ENCODE measurements around the gene CPA5. TPM values are rescaled to one million over a fixed set of nuclear protein-coding genes. Genes with fewer than 3 reads are reported as not detected.

The CPA5 gene
- total RNA-seq, 4 donors from 2014 or later, result not detected

DNA sequence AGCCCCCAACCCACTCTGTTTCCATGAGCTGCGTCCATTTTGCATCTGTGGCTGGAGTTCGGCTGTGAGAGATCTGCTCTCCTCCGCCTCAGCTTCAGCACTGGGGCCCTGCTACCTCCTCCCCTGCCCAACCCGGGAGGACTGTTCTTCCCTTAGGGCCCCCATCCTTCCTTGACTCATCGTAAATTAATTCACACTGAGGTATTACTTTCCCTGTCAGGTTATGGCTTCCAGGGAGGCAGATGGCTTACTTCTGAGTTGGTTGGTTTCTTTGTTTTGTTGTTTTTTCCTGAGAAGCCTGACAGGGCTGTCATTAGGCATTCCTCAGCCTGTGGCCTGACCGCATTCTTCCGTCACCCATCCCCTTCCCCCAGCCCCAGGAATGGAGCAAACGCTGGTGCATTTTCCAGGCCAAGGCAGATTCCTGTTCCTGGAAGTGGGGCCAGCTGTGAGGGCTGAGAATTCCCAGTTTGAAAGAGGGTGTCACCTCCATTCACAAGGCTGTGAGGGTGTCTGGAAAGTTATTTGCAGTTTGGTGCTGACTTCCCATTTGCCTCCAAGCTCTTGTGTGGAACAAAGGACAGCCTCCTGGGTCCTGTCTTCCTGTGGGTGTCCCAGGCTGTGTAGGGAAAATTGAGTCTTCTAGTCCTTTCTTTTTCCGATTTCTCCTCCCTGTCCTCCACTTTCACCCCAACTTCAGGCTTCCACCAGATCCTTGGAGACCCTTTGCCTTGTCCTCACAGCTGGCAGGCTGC, 11.7 kb downstream of the CPA5 start:
- Histone ChIP-seq H3K27ac (peak overlapping the region; percentile 54 to 87 (median 68)), H3K4me3 (no peak overlapping the region), H3K27me3 (no peaks in the 10 kb centered on the region), H3K4me1 (peaks cover 0 to 45% (median 20%) of the 10 kb centered on the region in 4 donors), H3K36me3 (no peaks in the 10 kb centered on the region), H3K9me3 (peaks cover 0 to 18% (median 0%) of the 10 kb centered on the region in 4 donors)
- whole genome bisulfite sequencing, 2 donors, result 42 to 45% methylated on average over 9 of the region's 9 CpGs
- peak in 1 of 2 donors; percentile 53 for DNase-seq (ENCODE audit: low spot score in 2 of 2)
- TF ChIP-seq EP300 (IDR thresholded peaks at IDR 0.05) (peak in 1 of 2 donors; percentile 43), POLR2A (IDR thresholded peaks at IDR 0.05) (no peak)

DNA sequence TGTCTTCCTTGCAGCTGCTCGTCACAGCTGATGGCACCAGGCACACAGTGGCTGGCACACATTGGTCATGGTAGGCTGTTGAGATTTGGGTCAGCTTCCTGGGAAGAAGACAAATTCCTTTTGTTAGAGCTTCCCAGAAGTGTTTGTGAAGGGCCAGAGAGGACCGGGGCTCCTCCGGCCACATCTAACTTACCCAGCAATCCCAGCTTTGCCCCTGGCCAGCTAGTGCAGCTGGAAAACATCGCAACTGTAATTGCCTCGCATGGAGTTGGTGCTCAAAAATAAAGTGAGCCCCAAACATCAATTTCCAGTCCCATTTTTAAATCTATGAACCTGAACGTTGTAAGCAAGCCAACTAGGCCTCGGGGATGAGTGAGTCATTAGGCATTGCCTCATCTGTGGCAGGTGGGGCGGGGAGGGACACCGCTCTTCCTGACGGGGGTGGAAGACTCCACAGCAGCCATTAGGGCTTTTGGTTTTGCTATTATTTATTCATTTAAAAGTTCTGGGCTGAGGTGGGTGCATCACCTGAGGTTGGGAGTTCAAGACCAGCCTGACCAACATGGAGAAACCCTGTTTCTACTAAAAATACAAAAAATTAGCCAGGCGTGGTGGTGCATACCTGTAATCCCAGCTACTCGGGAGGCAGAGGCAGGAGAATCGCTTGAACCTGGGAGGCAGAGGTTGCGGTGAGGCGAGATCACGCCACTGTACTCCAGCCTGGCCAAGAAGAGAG, 12.4 kb downstream of the CPA5 start:
- TF ChIP-seq CTCF (IDR thresholded peaks at IDR 0.05), result no peak
- peak in 1 of 2 donors; percentile 74 for TF ChIP-seq EP300 (IDR thresholded peaks at IDR 0.05)
- DNase-seq (ENCODE audit: low spot score in 2 of 2), result peak; percentile 59 to 75
- 62 to 63% methylated on average over 16 of the region's 16 CpGs for WGBS, 2 donors

DNA sequence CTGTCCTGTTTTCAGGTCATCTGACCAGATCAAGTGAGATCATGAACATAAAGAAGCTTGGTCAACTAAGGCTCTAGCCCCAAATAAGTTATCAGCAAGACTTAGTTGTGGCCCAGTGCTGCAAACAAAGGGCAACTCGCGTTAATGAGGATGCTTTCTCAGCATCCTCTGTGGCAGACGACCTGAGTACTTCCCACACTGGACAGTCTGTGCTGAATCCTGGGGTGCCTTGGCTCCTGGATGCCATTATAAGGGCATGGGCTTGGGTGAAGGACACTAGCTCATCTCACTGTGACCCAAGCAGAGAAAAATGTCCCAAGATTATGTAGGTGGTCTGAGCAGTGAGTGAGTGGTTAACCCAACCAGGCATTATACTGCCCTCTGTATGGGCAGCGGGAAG, 13.9 kb downstream of the CPA5 start:
- Histone ChIP-seq H3K9me3 (peaks cover 0 to 18% (median 0%) of the 10 kb centered on the region in 4 donors), H3K36me3 (no peaks in the 10 kb centered on the region), H3K27me3 (no peaks in the 10 kb centered on the region), H3K4me1 (peaks cover 0 to 23% (median 13%) of the 10 kb centered on the region in 4 donors), H3K27ac (no peak overlapping the region), H3K4me3 (no peak overlapping the region)
- no peak for DNase-seq (ENCODE audit: low spot score in 2 of 2)
- WGBS, 2 donors, result 93 to 100% methylated on average over 4 of the region's 4 CpGs
- TF ChIP-seq POLR2A (IDR thresholded peaks at IDR 0.05) (no peak), EP300 (IDR thresholded peaks at IDR 0.05) (no peak)

More for the DNA sequence above, 12.4 kb downstream of the CPA5 start:
- Histone ChIP-seq H3K36me3 (no peaks in the 10 kb centered on the region), H3K9me3 (peaks cover 0 to 18% (median 0%) of the 10 kb centered on the region in 4 donors), H3K27ac (peak overlapping the region; percentile 54 to 87 (median 68)), H3K4me1 (peaks cover 0 to 38% (median 15%) of the 10 kb centered on the region in 4 donors), H3K27me3 (no peaks in the 10 kb centered on the region), H3K4me3 (no peak overlapping the region)

DNA sequence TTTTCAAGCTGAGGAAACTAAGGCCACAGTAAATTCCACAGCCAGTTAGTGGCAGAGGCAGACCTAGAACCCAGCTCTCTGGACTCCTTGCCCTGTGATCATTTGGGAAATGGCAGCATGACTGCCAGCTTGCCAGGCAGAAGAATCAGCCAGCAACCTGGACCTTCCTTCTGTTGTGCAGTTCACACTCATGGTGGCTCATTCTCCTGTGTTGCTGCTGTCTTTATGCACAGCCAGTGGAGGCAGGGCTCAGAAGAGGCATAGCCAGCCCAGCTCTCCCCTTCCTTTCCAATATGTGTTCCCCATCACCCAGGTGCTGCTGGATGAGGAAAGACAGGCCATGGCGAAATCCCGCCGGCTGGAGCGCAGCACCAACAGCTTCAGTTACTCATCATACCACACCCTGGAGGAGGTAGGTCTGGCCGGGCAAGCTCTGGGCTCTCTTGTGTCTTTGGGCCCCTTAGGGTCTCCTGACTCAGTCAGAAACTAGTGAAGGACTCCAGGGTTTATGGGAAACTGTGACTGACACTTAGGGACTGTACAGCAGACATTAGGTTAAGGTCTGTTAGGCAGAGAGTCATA, 14.8 kb downstream of the CPA5 start:
- Histone ChIP-seq H3K9me3 (peaks cover 0 to 18% (median 0%) of the 10 kb centered on the region in 4 donors), H3K4me1 (peaks cover 0 to 20% (median 13%) of the 10 kb centered on the region in 4 donors), H3K27me3 (no peaks in the 10 kb centered on the region), H3K4me3 (no peak overlapping the region), H3K27ac (no peak overlapping the region), H3K36me3 (no peaks in the 10 kb centered on the region)
- WGBS, 2 donors, result 98 to 100% methylated on average over 5 of the region's 5 CpGs
- no peak for DNase-seq (ENCODE audit: low spot score in 2 of 2)
- no peak for TF ChIP-seq CTCF (IDR thresholded peaks at IDR 0.05)
- TF ChIP-seq POLR2A (IDR thresholded peaks at IDR 0.05), result no peak
- no peak for TF ChIP-seq EP300 (IDR thresholded peaks at IDR 0.05)

DNA sequence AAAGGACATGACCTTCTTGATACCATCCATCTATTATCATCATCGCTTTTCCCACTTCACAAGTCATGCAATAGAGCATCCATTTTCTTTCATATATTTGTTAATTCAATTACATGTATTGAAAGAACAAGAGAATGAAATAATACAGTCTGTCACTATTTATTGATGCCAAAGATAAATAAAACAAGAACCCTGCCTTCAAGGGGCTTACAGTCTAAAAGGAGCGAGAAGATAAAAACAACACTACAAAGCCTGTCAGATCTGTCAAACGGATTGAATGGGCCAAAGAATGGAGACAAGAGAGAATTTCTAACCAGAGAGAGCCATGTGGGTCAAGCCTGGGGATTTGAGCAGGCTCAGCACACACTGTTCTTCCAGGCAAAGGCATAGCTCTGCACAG, 15.9 kb downstream of the CPA5 start:
- H3K9me3 ChIP-seq, result peaks cover 0 to 18% (median 0%) of the 10 kb centered on the region in 4 donors
- 90 to 93% methylated on average over 3 of the region's 3 CpGs for WGBS, 2 donors
- H3K27ac ChIP-seq, result no peak overlapping the region
- H3K36me3 ChIP-seq, result no peaks in the 10 kb centered on the region
- DNase-seq (ENCODE audit: low spot score in 2 of 2), result no peak
- H3K4me3 ChIP-seq, result no peak overlapping the region
- peaks cover 0 to 23% (median 13%) of the 10 kb centered on the region in 4 donors for H3K4me1 ChIP-seq
- H3K27me3 ChIP-seq, result no peaks in the 10 kb centered on the region
- TF ChIP-seq POLR2A (IDR thresholded peaks at IDR 0.05) (no peak), CTCF (IDR thresholded peaks at IDR 0.05) (no peak), EP300 (IDR thresholded peaks at IDR 0.05) (no peak)

All from tibial nerve (tissue), 4 donors.